IMR-90 (cell line): ENCODE data around the gene BMERB1. TPM values are rescaled to one million over a fixed set of nuclear protein-coding genes. Genes with fewer than 3 reads are reported as not detected.

Experiments
- ATAC-seq: fragments of 200-7000 bp; cut with Tn5 transposase; 2 replicates; pipeline ENCODE4 v1.9.1; 2020; ENCODE audit warnings: low read depth, mild to moderate bottlenecking, moderate library complexity
- BruUV-seq: library from RNA; stranded (reverse); fragments of 400-500 nt; replicated peaks from 2 replicates; lab custom pipeline; 2021; lab: Mats Ljungman, UMichigan
- CTCF ChIA-PET: fragments of 300-600 bp; formaldehyde crosslinking; extraction: SDS; loops from one replicate; lab custom pipeline; 2021; ENCODE audit warnings: antibody characterized with exemption; lab: Yijun Ruan, JAX
- POLR2A ChIA-PET: fragments of 300-600 bp; sonication (Branson Sonifier 250); formaldehyde crosslinking; loops from one replicate; lab custom pipeline; 2022; ENCODE audit warnings: antibody characterized with exemption; ENCODE audit not compliant: unreplicated experiment; lab: Charles Lee
- DNase-seq: peaks from one replicate; pipeline ENCODE4 v3.0.0; 2013
- H2AFZ ChIP-seq: replicated peaks from 2 replicates; pipeline ENCODE3; 2013; ENCODE audit warnings: low read length, mild to moderate bottlenecking; ENCODE audit not compliant: poor library complexity
- H2AK5ac ChIP-seq: 2 replicates; pipeline ENCODE4 v1.6.1; 2013; ENCODE audit warnings: low read depth, low read length, inconsistent platforms
- H2AK9ac ChIP-seq: replicated peaks from 2 replicates; pipeline ENCODE3; 2013; ENCODE audit warnings: mild to moderate bottlenecking, low read depth, low read length, moderate library complexity; ENCODE audit not compliant: poor library complexity
- H2BK120ac ChIP-seq: 2 replicates; pipeline ENCODE4 v1.6.1; 2013; ENCODE audit warnings: low read depth, low read length, inconsistent platforms
- H2BK15ac ChIP-seq: 3 replicates; pipeline ENCODE4 v1.6.1; 2013; ENCODE audit warnings: low read depth, low read length, inconsistent platforms
- H2BK20ac ChIP-seq: 2 replicates; pipeline ENCODE4 v1.6.1; 2013; ENCODE audit warnings: low read depth, mild to moderate bottlenecking, inconsistent platforms, low read length, moderate library complexity
- H2BK5ac ChIP-seq: 2 replicates; pipeline ENCODE4 v1.6.1; 2013; ENCODE audit warnings: mild to moderate bottlenecking, low read depth, low read length, inconsistent platforms; ENCODE audit not compliant: poor library complexity, severe bottlenecking
- H3K14ac ChIP-seq: replicated peaks from 2 replicates; pipeline ENCODE4 v1.6.1; 2013; ENCODE audit warnings: low read depth, low read length, inconsistent platforms
- H3K18ac ChIP-seq: 2 replicates; pipeline ENCODE4 v1.6.1; 2013; ENCODE audit warnings: low read depth, low read length, control low read depth
- H3K23ac ChIP-seq: 2 replicates; pipeline ENCODE4 v1.6.1; 2013; ENCODE audit warnings: low read depth, low read length, inconsistent platforms
- H3K27ac ChIP-seq: 2 replicates; pipeline ENCODE4 v1.5.1; 2013; ENCODE audit warnings: mild to moderate bottlenecking, control low read depth, low read length; ENCODE audit not compliant: insufficient read depth
- H3K27me3 ChIP-seq: 2 replicates; pipeline ENCODE4 v1.6.1; 2013; ENCODE audit warnings: low read length; ENCODE audit not compliant: control insufficient read depth, insufficient read depth
- H3K36me3 ChIP-seq: 2 replicates; pipeline ENCODE4 v1.6.1; 2013; ENCODE audit warnings: low read length, mixed read lengths; ENCODE audit not compliant: control insufficient read depth, insufficient read depth
- H3K4ac ChIP-seq: 2 replicates; pipeline ENCODE4 v1.6.1; 2013; ENCODE audit warnings: low read depth, low read length, inconsistent platforms
- H3K4me1 ChIP-seq: 2 replicates; pipeline ENCODE4 v1.6.1; 2013; ENCODE audit warnings: low read length, mixed read lengths; ENCODE audit not compliant: control insufficient read depth, insufficient read depth
- H3K4me2 ChIP-seq: 2 replicates; pipeline ENCODE4 v1.6.1; 2013; ENCODE audit warnings: low read depth, mild to moderate bottlenecking, control low read depth, low read length, moderate library complexity
- H3K4me3 ChIP-seq: 2 replicates; pipeline ENCODE4 v1.5.1; 2013; ENCODE audit warnings: low read depth, mild to moderate bottlenecking, control low read depth, low read length, moderate library complexity; ENCODE audit not compliant: insufficient read depth
- H3K56ac ChIP-seq: 2 replicates; pipeline ENCODE4 v1.6.1; 2013; ENCODE audit warnings: low read length, inconsistent platforms; ENCODE audit not compliant: insufficient read depth; ENCODE audit errors: extremely low read depth
- H3K79me1 ChIP-seq, 2 experiments: 2 replicates each; pipeline ENCODE4 v1.6.1; 2013; ENCODE audit warnings: low read length in 2 of 2, inconsistent platforms in 1 of 2, low read depth in 1 of 2
- H3K9ac ChIP-seq: 2 replicates; pipeline ENCODE4 v1.6.1; 2013; ENCODE audit warnings: low read depth, low read length, control low read depth
- H3K9me1 ChIP-seq: 2 replicates; pipeline ENCODE4 v1.6.1; 2013; ENCODE audit warnings: low read length, inconsistent platforms; ENCODE audit not compliant: insufficient read depth
- H3K9me3 ChIP-seq: 2 replicates; pipeline ENCODE4 v1.6.1; 2013; ENCODE audit warnings: low read length; ENCODE audit not compliant: control insufficient read depth, insufficient read depth
- H4K20me1 ChIP-seq: 2 replicates; pipeline ENCODE4 v1.6.1; 2013; ENCODE audit warnings: low read length, inconsistent platforms; ENCODE audit not compliant: insufficient read depth
- H4K5ac ChIP-seq: 2 replicates; pipeline ENCODE4 v1.6.1; 2013; ENCODE audit warnings: mild to moderate bottlenecking, low read depth, low read length, control low read depth
- H4K8ac ChIP-seq, 2 experiments: 2 replicates each; pipeline ENCODE4 v1.6.1; 2013; ENCODE audit warnings: low read depth in 2 of 2, low read length in 2 of 2, control low read depth in 1 of 2, inconsistent platforms in 1 of 2
- H4K91ac ChIP-seq: 2 replicates; pipeline ENCODE4 v1.6.1; 2013; ENCODE audit warnings: low read depth, low read length, inconsistent platforms; ENCODE audit not compliant: insufficient read depth
- CEBPB ChIP-seq: IDR thresholded peaks from 2 replicates; pipeline ENCODE4 v1.6.1; 2012; ENCODE audit warnings: low read depth, low read length, improper control_type of control experiment
- CHD1 ChIP-seq: IDR thresholded peaks from 2 replicates; pipeline ENCODE4 v1.6.1; 2012; ENCODE audit warnings: low read depth, low read length, improper control_type of control experiment
- FOS ChIP-seq: fragments of 150-350 bp; IDR thresholded peaks from 2 replicates; pipeline ENCODE4 v1.6.1; 2016; ENCODE audit warnings: low read depth, low read length
- RCOR1 ChIP-seq: IDR thresholded peaks from 2 replicates; pipeline ENCODE4 v1.6.1; 2012; ENCODE audit warnings: mild to moderate bottlenecking, low read length, improper control_type of control experiment; ENCODE audit not compliant: insufficient replicate concordance
- WGBS, 2 experiments: methylation state at CpG; one replicate each; pipeline versions ENCODE4 v1.1.5 to v1.1.7; 2013; ENCODE audit warnings: missing lambda C conversion rate in 2 of 2; ENCODE audit not compliant: insufficient read length in 1 of 2; ENCODE audit errors: extremely low coverage in 2 of 2; 5-methylcytosine and 5-hydroxymethylcytosine counted together
- dilution Hi-C: fragments of 300-500 bp; cut with HindIII; formaldehyde crosslinking; loops from one replicate; pipeline ENCODE4 v1.14.3; 2018; ENCODE audit warnings: low sequenced_read_pairs; ENCODE audit not compliant: unreplicated experiment
- in situ Hi-C: fragments of 300-500 bp; cut with MboI; formaldehyde crosslinking; loops from 3 replicates; pipeline ENCODE4 v1.14.3; 2019; ENCODE audit warnings: low sequenced_read_pairs, inconsistent platforms, mixed read lengths
- intact Hi-C: fragments of 100-400 bp; cut with micrococcal nuclease; formaldehyde crosslinking; loops from 2 replicates; pipeline ENCODE4 v1.10.0; 2022
- polyA plus RNA-seq, 3 experiments: library from polyadenylated mRNA; depleted of rRNA; stranded (reverse); fragments of >200 nt; gene quantifications; 2 replicates each; pipeline ENCODE4 v1.2.3, GENCODE V29; 2012; ENCODE audit warnings: low replicate concordance in 1 of 3
- total RNA-seq: library from RNA; depleted of rRNA; stranded (reverse); fragments of >200 nt; gene quantifications from 2 replicates; pipeline ENCODE4 v1.2.3, GENCODE V29; 2012

BMERB1 gene
- total and polyA plus RNA-seq, 2 of the 4 experiments (the other 2 are of a cell fraction): 22.6 to 32.9 TPM

DNA sequence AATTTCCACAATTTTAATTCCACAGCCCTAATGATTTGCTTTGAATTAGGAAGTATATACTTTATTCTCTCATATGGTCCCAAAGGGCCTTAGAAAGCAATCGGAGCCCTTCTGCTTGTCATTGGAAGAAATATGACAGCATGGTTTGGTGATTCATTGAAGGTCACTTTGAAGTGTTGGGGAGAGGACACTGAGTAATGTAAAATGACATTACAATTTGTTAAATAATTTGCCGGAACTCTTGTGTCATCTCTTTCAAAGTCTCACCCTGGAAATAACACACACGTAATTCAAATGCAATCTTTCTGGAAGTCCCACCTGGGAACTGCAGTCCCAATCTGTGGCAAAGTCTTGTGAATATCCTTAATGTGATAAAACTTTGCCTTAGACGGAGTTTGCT lies 59.8 kb downstream of the BMERB1 start:
- Histone ChIP-seq H3K14ac (no peak overlapping the region), H3K9me3 (peaks cover 2% of the 10 kb centered on the region; the same call in 1 of the 2 replicates), H3K9ac (no peak overlapping the region), H3K18ac (no peak overlapping the region), H2BK20ac (no peak overlapping the region), H3K79me1 (peaks cover 32 to 59% of the 10 kb centered on the region in 2 experiments), H3K4me2 (no peak overlapping the region; the same call in 1 of the 2 replicates), H3K27me3 (no peaks in the 10 kb centered on the region), H3K4ac (no peak overlapping the region), H3K36me3 (no peaks in the 10 kb centered on the region), H3K9me1 (peaks cover 24% of the 10 kb centered on the region), H3K56ac (no peak overlapping the region), H2BK5ac (no peak overlapping the region), H2AK5ac (0 out of 2 replicates have a peak overlapping the region, but pooled peaks have one; percentile 13), H2BK15ac (no peak overlapping the region), H3K23ac (no peak overlapping the region), H3K4me1 (peaks cover 13% of the 10 kb centered on the region), H2AK9ac (no peak overlapping the region), H4K8ac (no peak overlapping the region), H2BK120ac (no peak overlapping the region; the same call in 1 of the 2 replicates), H4K5ac (no peak overlapping the region), H3K4me3 (no peak overlapping the region), H2AFZ (no peak overlapping the region), H3K27ac (no peak overlapping the region), H4K20me1 (no peaks in the 10 kb centered on the region; the same call in 1 of the 2 replicates), H4K91ac (no peak overlapping the region)
- dilution Hi-C loops (no loop called here), in situ Hi-C loops (no loop called here), intact Hi-C loops (no loop called here)
- DNase-seq: peak; percentile 56
- 80% methylated on average over 1 of the region's 4 CpGs; no CpG with 5 or more reads in 1 of the 2 experiments for WGBS, 2 experiments
- ChIA-PET CTCF (no interaction called here), POLR2A (no interaction called here)
- BruUV-seq: no TSS peak
- no peak for ATAC-seq
- TF ChIP-seq CHD1: no peak
- TF ChIP-seq FOS: 0 out of 2 replicates have a peak, but pooled peaks have one; percentile 7
- peak; percentile 19; the same call in 1 of the 2 replicates for TF ChIP-seq CEBPB
- TF ChIP-seq RCOR1: no peak
